H9 (cell line): Measurements from ENCODE around the gene ABCC4. TPM values are rescaled to one million over a fixed set of nuclear protein-coding genes. Genes with fewer than 3 reads are reported as not detected.

ENCODE experiments used
- DNase-seq: peaks from one replicate; pipeline ENCODE4 v3.0.0-alpha.2; 2017
- H2AFZ ChIP-seq: one replicate; pipeline ENCODE4 v1.6.1; 2013; ENCODE audit warnings: mild to moderate bottlenecking, low read length, control low read depth, moderate library complexity
- H2AK5ac ChIP-seq: 2 replicates; pipeline ENCODE4 v1.6.1; 2013; ENCODE audit warnings: low read length, control low read depth, mixed read lengths; ENCODE audit not compliant: insufficient read length
- H2BK120ac ChIP-seq: one replicate; pipeline ENCODE4 v1.6.1; 2013; ENCODE audit warnings: low read depth, mild to moderate bottlenecking, low read length, control low read depth, inconsistent platforms; ENCODE audit not compliant: poor library complexity, severe bottlenecking
- H2BK12ac ChIP-seq: 2 replicates; pipeline ENCODE4 v1.6.1; 2013; ENCODE audit warnings: low read length, control low read depth, mixed read lengths, low read depth; ENCODE audit not compliant: insufficient read length
- H2BK15ac ChIP-seq: 2 replicates; pipeline ENCODE4 v1.6.1; 2013; ENCODE audit warnings: low read depth, low read length, control low read depth
- H2BK20ac ChIP-seq: one replicate; pipeline ENCODE4 v1.6.1; 2013; ENCODE audit warnings: low read depth, mild to moderate bottlenecking, low read length, control low read depth, inconsistent platforms; ENCODE audit not compliant: poor library complexity, severe bottlenecking
- H2BK5ac ChIP-seq: 2 replicates; pipeline ENCODE4 v1.6.1; 2013; ENCODE audit warnings: low read length, control low read depth, mixed read lengths; ENCODE audit not compliant: insufficient read length
- H3K14ac ChIP-seq: 2 replicates; pipeline ENCODE4 v1.6.1; 2013; ENCODE audit warnings: low read length, control low read depth; ENCODE audit not compliant: insufficient read depth
- H3K18ac ChIP-seq: 2 replicates; pipeline ENCODE4 v1.6.1; 2013; ENCODE audit warnings: low read depth, mild to moderate bottlenecking, mixed read lengths, low read length, control low read depth; ENCODE audit not compliant: insufficient read length
- H3K23ac ChIP-seq: 2 replicates; pipeline ENCODE4 v1.6.1; 2013; ENCODE audit warnings: low read length, control low read depth, mixed read lengths, low read depth; ENCODE audit not compliant: insufficient read length
- H3K23me2 ChIP-seq: 2 replicates; pipeline ENCODE4 v1.6.1; 2013; ENCODE audit warnings: low read depth, mild to moderate bottlenecking, mixed read lengths, low read length, control low read depth; ENCODE audit not compliant: insufficient read length, poor library complexity, severe bottlenecking
- H3K27ac ChIP-seq: 2 replicates; pipeline ENCODE4 v1.5.1; 2013; ENCODE audit warnings: low read length, control low read depth, mixed read lengths, low read depth; ENCODE audit not compliant: insufficient read length
- H3K27me3 ChIP-seq: 2 replicates; pipeline ENCODE4 v1.6.1; 2013; ENCODE audit warnings: low read length, control low read depth, inconsistent platforms; ENCODE audit not compliant: insufficient read depth
- H3K4ac ChIP-seq: 2 replicates; pipeline ENCODE4 v1.6.1; 2013; ENCODE audit warnings: low read depth, mild to moderate bottlenecking, control low read depth, inconsistent platforms, low read length, moderate library complexity
- H3K4me1 ChIP-seq: 2 replicates; pipeline ENCODE4 v1.6.1; 2013; ENCODE audit warnings: low read length, control low read depth, inconsistent platforms; ENCODE audit not compliant: insufficient read depth
- H3K4me2 ChIP-seq: 2 replicates; pipeline ENCODE4 v1.6.1; 2013; ENCODE audit warnings: low read length, control low read depth, mixed read lengths; ENCODE audit not compliant: insufficient read length, insufficient read depth
- H3K56ac ChIP-seq: 2 replicates; pipeline ENCODE4 v1.6.1; 2013; ENCODE audit warnings: low read depth, mild to moderate bottlenecking, mixed read lengths, low read length, control low read depth; ENCODE audit not compliant: insufficient read length
- H3K79me1 ChIP-seq: 2 replicates; pipeline ENCODE4 v1.6.1; 2013; ENCODE audit warnings: low read depth, mild to moderate bottlenecking, moderate library complexity, low read length, control low read depth, inconsistent platforms; ENCODE audit not compliant: insufficient read depth, poor library complexity, severe bottlenecking
- H3K79me2 ChIP-seq: 2 replicates; pipeline ENCODE4 v1.6.1; 2013; ENCODE audit warnings: low read length, control low read depth, inconsistent platforms; ENCODE audit not compliant: insufficient read depth
- H3K9ac ChIP-seq: 2 replicates; pipeline ENCODE4 v1.6.1; 2013; ENCODE audit warnings: low read length, control low read depth, mixed read lengths; ENCODE audit not compliant: insufficient read length; ENCODE audit errors: extremely low read depth
- H3K9me3 ChIP-seq: one replicate; pipeline ENCODE4 v1.6.1; 2013; ENCODE audit warnings: low read depth, low read length, inconsistent platforms; ENCODE audit not compliant: control insufficient read depth
- H3T11ph ChIP-seq: one replicate; pipeline ENCODE4 v1.6.1; 2013; ENCODE audit warnings: mild to moderate bottlenecking, low read length, control low read depth, inconsistent platforms
- H4K20me1 ChIP-seq: one replicate; pipeline ENCODE4 v1.6.1; 2013; ENCODE audit not compliant: control insufficient read depth, insufficient read length, insufficient read depth
- H4K5ac ChIP-seq: 2 replicates; pipeline ENCODE4 v1.6.1; 2013; ENCODE audit warnings: low read depth, mild to moderate bottlenecking, mixed read lengths, low read length, control low read depth; ENCODE audit not compliant: insufficient read length
- H4K8ac ChIP-seq: replicated peaks from 2 replicates; pipeline ENCODE4 v1.6.1; 2013; ENCODE audit warnings: low read length, control low read depth, mixed read lengths, low read depth; ENCODE audit not compliant: insufficient read length
- H4K91ac ChIP-seq: 2 replicates; pipeline ENCODE4 v1.6.1; 2013; ENCODE audit warnings: low read depth, mild to moderate bottlenecking, moderate library complexity, mixed read lengths, low read length, control low read depth; ENCODE audit not compliant: insufficient read length
- H3K27ac Mint-ChIP-seq, 3 experiments: 2 replicates in 2 of 3; 3 replicates in 1 of 3; pipeline ENCODE4 v1.8.0; 2020 to 2021; ENCODE audit warnings: mixed read lengths in 3 of 3, mild to moderate bottlenecking in 1 of 3, moderate library complexity in 1 of 3
- H3K27me3 Mint-ChIP-seq: 2 replicates; pipeline ENCODE4 v1.8.0; 2021; ENCODE audit warnings: low read depth, mild to moderate bottlenecking, moderate library complexity, mixed read lengths
- H3K36me3 Mint-ChIP-seq, 3 experiments: 2 replicates in 2 of 3; 3 replicates in 1 of 3; pipeline ENCODE4 v1.8.0; 2020 to 2021; ENCODE audit warnings: low read depth in 3 of 3, mixed read lengths in 3 of 3; ENCODE audit not compliant: insufficient read depth in 1 of 3
- H3K4me1 Mint-ChIP-seq, 2 experiments: 2 replicates each; pipeline ENCODE4 v1.8.0; 2020; ENCODE audit warnings: mixed read lengths in 2 of 2
- H3K4me3 Mint-ChIP-seq, 2 experiments: 2 replicates in 1 of 2; 3 replicates in 1 of 2; pipeline ENCODE4 v1.8.0; 2020 to 2021; ENCODE audit warnings: mild to moderate bottlenecking in 2 of 2, mixed read lengths in 2 of 2, moderate library complexity in 1 of 2
- H3K9me3 Mint-ChIP-seq, 2 experiments: 2 replicates in 1 of 2; 3 replicates in 1 of 2; pipeline ENCODE4 v1.8.0; 2020; ENCODE audit warnings: mild to moderate bottlenecking in 2 of 2, mixed read lengths in 2 of 2, moderate library complexity in 1 of 2
- WGBS: extraction: QIAGEN DNeasy Blood & Tissue Kit; methylation state at CpG from one replicate; pipeline ENCODE4 v1.1.7; 2013; ENCODE audit warnings: missing lambda C conversion rate, low lambda C conversion rate, mixed read lengths; ENCODE audit not compliant: insufficient read length; ENCODE audit errors: extremely low coverage; 5-methylcytosine and 5-hydroxymethylcytosine counted together
- total RNA-seq: library from RNA; stranded (reverse); gene quantifications from 2 replicates; pipeline ENCODE4 v1.2.1, GENCODE V29; 2021
- TF ChIP-seq, protein P1 (sequence below): fragments of 200-600 bp; sonication (generic); conservative IDR thresholded peaks from 3 replicates; pipeline ENCODE4 v1.8.0; 2021; ENCODE audit warnings: antibody characterized with exemption, mild to moderate bottlenecking

ABCC4 gene
- total RNA-seq, 1 experiment from 2014 or later = 5.9 TPM

DNA sequence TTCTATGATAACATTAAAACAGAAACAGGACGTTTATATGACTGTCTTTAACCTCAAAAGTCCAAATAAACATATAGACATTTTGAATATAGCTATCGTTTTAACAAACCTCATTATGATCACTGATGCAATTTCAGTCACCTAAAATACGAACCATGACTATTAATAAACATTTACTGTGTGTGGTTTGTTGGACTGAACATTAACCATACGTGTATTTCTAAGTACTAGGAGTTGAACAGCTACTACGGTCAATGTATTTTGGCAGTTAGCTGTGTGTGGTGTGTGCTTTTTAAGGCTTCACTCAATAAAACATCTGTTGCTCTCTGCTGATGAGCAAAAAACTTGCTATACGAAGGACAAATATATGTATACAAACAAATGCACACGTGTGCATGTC lies 281.4 kb downstream of the ABCC4 start:
- Mint-ChIP-seq H3K4me3 (no peak overlapping the region), H3K36me3 (no peaks in the 10 kb centered on the region), H3K9me3 (no peaks in the 10 kb centered on the region), H3K4me1 (peaks cover 3 to 4% of the 10 kb centered on the region in 2 experiments; a peak in 3 of 4 replicates), H3K27me3 (no peaks in the 10 kb centered on the region), H3K27ac (no peak overlapping the region)
- DNase-seq = no peak
- Histone ChIP-seq H3K4me1 (no peaks in the 10 kb centered on the region; the same call in 1 of the 2 replicates), H3K79me2 (no peaks in the 10 kb centered on the region), H2BK20ac (no peak overlapping the region), H3K27me3 (no peaks in the 10 kb centered on the region), H4K5ac (no peak overlapping the region), H2BK15ac (no peak overlapping the region), H4K91ac (no peak overlapping the region), H2AFZ (no peak overlapping the region), H2BK5ac (no peak overlapping the region), H3K79me1 (no peaks in the 10 kb centered on the region), H3K18ac (no peak overlapping the region), H4K8ac (no peak overlapping the region), H3K9ac (no peak overlapping the region), H3K4me2 (no peak overlapping the region), H2BK12ac (no peak overlapping the region), H3K14ac (no peak overlapping the region), H2AK5ac (no peak overlapping the region), H4K20me1 (no peaks in the 10 kb centered on the region), H3T11ph (no peak overlapping the region), H3K23me2 (no peaks in the 10 kb centered on the region), H3K56ac (no peak overlapping the region), H3K23ac (no peak overlapping the region), H3K27ac (no peak overlapping the region), H2BK120ac (no peak overlapping the region), H3K9me3 (no peaks in the 10 kb centered on the region), H3K4ac (no peak overlapping the region)
- TF ChIP-seq, protein P1, sequence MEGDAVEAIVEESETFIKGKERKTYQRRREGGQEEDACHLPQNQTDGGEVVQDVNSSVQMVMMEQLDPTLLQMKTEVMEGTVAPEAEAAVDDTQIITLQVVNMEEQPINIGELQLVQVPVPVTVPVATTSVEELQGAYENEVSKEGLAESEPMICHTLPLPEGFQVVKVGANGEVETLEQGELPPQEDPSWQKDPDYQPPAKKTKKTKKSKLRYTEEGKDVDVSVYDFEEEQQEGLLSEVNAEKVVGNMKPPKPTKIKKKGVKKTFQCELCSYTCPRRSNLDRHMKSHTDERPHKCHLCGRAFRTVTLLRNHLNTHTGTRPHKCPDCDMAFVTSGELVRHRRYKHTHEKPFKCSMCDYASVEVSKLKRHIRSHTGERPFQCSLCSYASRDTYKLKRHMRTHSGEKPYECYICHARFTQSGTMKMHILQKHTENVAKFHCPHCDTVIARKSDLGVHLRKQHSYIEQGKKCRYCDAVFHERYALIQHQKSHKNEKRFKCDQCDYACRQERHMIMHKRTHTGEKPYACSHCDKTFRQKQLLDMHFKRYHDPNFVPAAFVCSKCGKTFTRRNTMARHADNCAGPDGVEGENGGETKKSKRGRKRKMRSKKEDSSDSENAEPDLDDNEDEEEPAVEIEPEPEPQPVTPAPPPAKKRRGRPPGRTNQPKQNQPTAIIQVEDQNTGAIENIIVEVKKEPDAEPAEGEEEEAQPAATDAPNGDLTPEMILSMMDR = no peak
- no CpG with 5 or more reads among the region's 7 CpGs for WGBS
